ENCODE data around the gene ZSCAN31. TPM values are rescaled to one million over a fixed set of nuclear protein-coding genes. Genes with fewer than 3 reads are reported as not detected.

The ZSCAN31 gene
- total and polyA plus RNA-seq, 9 of the 15 experiments (the other 6 are each of a cell fraction or from before 2014, with no cell fraction given): 3.9 to 12.1 (median 7.0) TPM

- TF ChIP-seq, protein P1, sequence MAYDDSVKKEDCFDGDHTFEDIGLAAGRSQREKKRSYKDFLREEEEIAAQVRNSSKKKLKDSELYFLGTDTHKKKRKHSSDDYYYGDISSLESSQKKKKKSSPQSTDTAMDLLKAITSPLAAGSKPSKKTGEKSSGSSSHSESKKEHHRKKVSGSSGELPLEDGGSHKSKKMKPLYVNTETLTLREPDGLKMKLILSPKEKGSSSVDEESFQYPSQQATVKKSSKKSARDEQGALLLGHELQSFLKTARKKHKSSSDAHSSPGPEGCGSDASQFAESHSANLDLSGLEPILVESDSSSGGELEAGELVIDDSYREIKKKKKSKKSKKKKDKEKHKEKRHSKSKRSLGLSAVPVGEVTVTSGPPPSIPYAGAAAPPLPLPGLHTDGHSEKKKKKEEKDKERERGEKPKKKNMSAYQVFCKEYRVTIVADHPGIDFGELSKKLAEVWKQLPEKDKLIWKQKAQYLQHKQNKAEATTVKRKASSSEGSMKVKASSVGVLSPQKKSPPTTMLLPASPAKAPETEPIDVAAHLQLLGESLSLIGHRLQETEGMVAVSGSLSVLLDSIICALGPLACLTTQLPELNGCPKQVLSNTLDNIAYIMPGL (CRISPR knock-in tag; IDR thresholded peaks at IDR 0.05): peak; percentile 43; the same call in 1 of the 2 replicates
- TF ChIP-seq MCM2 (IDR thresholded peaks at IDR 0.05; ENCODE audit: low read depth) (0 out of 2 replicates have a peak, but pooled peaks have one; percentile 58), KLF16 (IDR thresholded peaks at IDR 0.05) (no peak), AFF1 (IDR thresholded peaks at IDR 0.05; ENCODE audit: low read depth in 1 of 2, partially characterized antibody in 2 of 2) (peak in 1 of 2 experiments; percentile 42), JUNB (CRISPR knock-in tag; conservative IDR thresholded peaks at IDR 0.05) (no peak), HOXB6 (CRISPR knock-in tag; IDR thresholded peaks at IDR 0.05; ENCODE audit: borderline replicate concordance) (no peak), MTA3 (IDR thresholded peaks at IDR 0.05; ENCODE audit: borderline replicate concordance) (no peak), FUS (optimal IDR thresholded peaks at IDR 0.05; ENCODE audit: low read depth, low read length) (no peak), REST (IDR thresholded peaks at IDR 0.05; ENCODE audit: borderline replicate concordance) (0 out of 2 replicates have a peak, but pooled peaks have one; percentile 2), REST (CRISPR knock-in tag; IDR thresholded peaks at IDR 0.05; ENCODE audit: low read depth) (no peak), SUPT5H (IDR thresholded peaks at IDR 0.05) (no peak), THRB (CRISPR knock-in tag; conservative IDR thresholded peaks at IDR 0.05) (no peak), NCOA2 (IDR thresholded peaks at IDR 0.05; ENCODE audit: partially characterized antibody in 2 of 2) (no peak), SNIP1 (IDR thresholded peaks at IDR 0.05; ENCODE audit: low read depth) (0 out of 2 replicates have a peak, but pooled peaks have one; percentile 19)
Measured at GRCh38 chr6:28333599-28334018, 2.3 kb downstream of the ZSCAN31 start (continued).

Data from K562 (cell line).